Measurements from ENCODE around the gene DUOX2.
"Not testable (repeated sequence)": the region's sequence is repeated elsewhere in the genome, so short reads cannot be mapped to it uniquely, and the experiment has no call there.

DUOX2 gene

GRCh38 chr15:45102226-45102625, 11.7 kb downstream of the DUOX2 start:
- no peak for DNase-seq (ENCODE audit: extremely low read depth in 1 of 2, low read depth in 1 of 2)

GRCh38 chr15:45101749-45102148, 12.2 kb downstream of the DUOX2 start:
- DNase-seq (ENCODE audit: extremely low read depth in 1 of 2, low read depth in 1 of 2): no peak

GRCh38 chr15:45100884-45101625, 12.9 kb downstream of the DUOX2 start:
- no peak for DNase-seq (ENCODE audit: extremely low read depth in 1 of 2, low read depth in 1 of 2)

GRCh38 chr15:45099549-45100165, 14.3 kb downstream of the DUOX2 start:
- no peak for DNase-seq (ENCODE audit: extremely low read depth in 1 of 2, low read depth in 1 of 2)

- no peak for DNase-seq (ENCODE audit: extremely low read depth in 1 of 2, low read depth in 1 of 2)
These were observed 16.5 kb downstream of the DUOX2 start for GRCh38 chr15:45097466-45097865.

- no peak for DNase-seq (ENCODE audit: extremely low read depth in 1 of 2, low read depth in 1 of 2)
These were observed 18.3 kb downstream of the DUOX2 start for GRCh38 chr15:45095661-45096060.

GRCh38 chr15:45094358-45094730, 19.6 kb downstream of the DUOX2 start:
- DNase-seq (ENCODE audit: extremely low read depth in 1 of 2, low read depth in 1 of 2): no peak

GRCh38 chr15:45093622-45094357, 20.2 kb downstream of the DUOX2 start:
- DNase-seq (ENCODE audit: extremely low read depth in 1 of 2, low read depth in 1 of 2): no peak

GRCh38 chr15:45093013-45093412, 21.0 kb downstream of the DUOX2 start:
- no peak for DNase-seq (ENCODE audit: extremely low read depth in 1 of 2, low read depth in 1 of 2)

- DNase-seq (ENCODE audit: extremely low read depth in 1 of 2, low read depth in 1 of 2): no peak
These were observed 22.4 kb downstream of the DUOX2 start for GRCh38 chr15:45091576-45091975.

GRCh38 chr15:45091161-45091560, 22.8 kb downstream of the DUOX2 start:
- no peak for DNase-seq (ENCODE audit: extremely low read depth in 1 of 2, low read depth in 1 of 2)

- DNase-seq (ENCODE audit: extremely low read depth in 1 of 2, low read depth in 1 of 2): no peak
These were observed 24.1 kb downstream of the DUOX2 start for GRCh38 chr15:45089712-45090373.

GRCh38 chr15:45088801-45089711, 24.9 kb downstream of the DUOX2 start:
- no peak for DNase-seq (ENCODE audit: extremely low read depth in 1 of 2, low read depth in 1 of 2)

GRCh38 chr15:45087513-45087912, 26.5 kb downstream of the DUOX2 start:
- no peak for DNase-seq (ENCODE audit: extremely low read depth in 1 of 2, low read depth in 1 of 2)

GRCh38 chr15:45084163-45084562, 29.8 kb downstream of the DUOX2 start:
- DNase-seq (ENCODE audit: extremely low read depth in 1 of 2, low read depth in 1 of 2): no peak

- DNase-seq (ENCODE audit: extremely low read depth in 1 of 2, low read depth in 1 of 2): no peak
These were observed 30.7 kb downstream of the DUOX2 start for GRCh38 chr15:45083223-45083622.

- DNase-seq (ENCODE audit: extremely low read depth in 1 of 2, low read depth in 1 of 2): not testable (repeated sequence)
These were observed 31.6 kb downstream of the DUOX2 start for GRCh38 chr15:45082412-45082811.

- DNase-seq (ENCODE audit: extremely low read depth in 1 of 2, low read depth in 1 of 2): not testable (repeated sequence)
These were observed 33.4 kb downstream of the DUOX2 start for GRCh38 chr15:45080593-45080992.

GRCh38 chr15:45079628-45080246, 34.2 kb downstream of the DUOX2 start:
- not testable (repeated sequence) for DNase-seq (ENCODE audit: extremely low read depth in 1 of 2, low read depth in 1 of 2)

- not testable (repeated sequence) for DNase-seq (ENCODE audit: extremely low read depth in 1 of 2, low read depth in 1 of 2)
These were observed 34.8 kb downstream of the DUOX2 start for GRCh38 chr15:45079201-45079600.

All from stimulated activated CD8-positive, alpha-beta memory T cell treated with anti-CD3 and anti-CD28 coated beads, Interleukin-7, amount 100 ng/mL, for 48 hours (primary cell).